Measurements from ENCODE around the gene MAN1C1. TPM values are rescaled to one million over a fixed set of nuclear protein-coding genes. Genes with fewer than 3 reads are reported as not detected.
"Not testable (repeated sequence)": the region's sequence is repeated elsewhere in the genome, so short reads cannot be mapped to it uniquely, and the experiment has no call there.

MAN1C1 gene
- total RNA-seq, 2 experiments from 2014 or later = 3.7 to 4.4 TPM

GRCh38 chr1:25657883-25658760 is 41.5 kb downstream of the MAN1C1 start:
- no peak overlapping the region for H3K4me3 Mint-ChIP-seq
- H3K27ac Mint-ChIP-seq = no peak overlapping the region
- intact Hi-C loops (cut with micrococcal nuclease) = no loop called here
- H3K9me3 Mint-ChIP-seq = no peaks in the 10 kb centered on the region
- H3K4me1 Mint-ChIP-seq (ENCODE audit: low read depth) = peaks cover 32% of the 10 kb centered on the region
- H3K27me3 Mint-ChIP-seq = no peaks in the 10 kb centered on the region
- ChIA-PET CTCF (no interaction called here), POLR2A (interaction anchor here (0.7 to 1.4 kb wide), 3 partner anchors 11 to 36 kb away, joined by 3 to 4 read pairs (median 3); no protein-coding TSS in a partner anchor)
- ATAC-seq (peak; percentile 11), DNase-seq (peak; percentile 7)
- TF ChIP-seq CTCF (IDR thresholded peaks at IDR 0.05) = no peak
- H3K36me3 Mint-ChIP-seq (ENCODE audit: low read depth) = peaks cover 3% of the 10 kb centered on the region

GRCh38 chr1:25658791-25659431 is 42.3 kb downstream of the MAN1C1 start:
- Mint-ChIP-seq H3K36me3 (ENCODE audit: low read depth) (no peaks in the 10 kb centered on the region), H3K27ac (no peak overlapping the region), H3K4me1 (ENCODE audit: low read depth) (peaks cover 38% of the 10 kb centered on the region), H3K9me3 (no peaks in the 10 kb centered on the region), H3K27me3 (no peaks in the 10 kb centered on the region), H3K4me3 (no peak overlapping the region)
- ATAC-seq = no peak
- peak; percentile 1 for DNase-seq
- ChIA-PET CTCF (interaction anchor here (1.2 to 1.4 kb wide), 2 partner anchors 8 to 9 kb away, joined by 3 read pairs; no protein-coding TSS in a partner anchor), POLR2A (interaction anchor here (0.7 to 1.4 kb wide), 3 partner anchors 8 to 32 kb away, joined by 3 to 7 read pairs (median 4); no protein-coding TSS in a partner anchor)
- TF ChIP-seq CTCF (IDR thresholded peaks at IDR 0.05) = no peak
- intact Hi-C loops (cut with micrococcal nuclease) = no loop called here

GRCh38 chr1:25661043-25661815 is 44.6 kb downstream of the MAN1C1 start:
- ChIA-PET POLR2A (interaction anchor here (1.5 kb wide), 1 partner anchor 16 kb away, joined by 3 read pairs; no protein-coding TSS in a partner anchor), CTCF (interaction anchor here (1.2 to 1.3 kb wide), 2 partner anchors 16 to 31 kb away, joined by 3 read pairs; no protein-coding TSS in a partner anchor)
- Mint-ChIP-seq H3K4me3 (no peak overlapping the region), H3K36me3 (ENCODE audit: low read depth) (no peaks in the 10 kb centered on the region), H3K27ac (no peak overlapping the region), H3K27me3 (no peaks in the 10 kb centered on the region), H3K4me1 (ENCODE audit: low read depth) (peaks cover 47% of the 10 kb centered on the region), H3K9me3 (no peaks in the 10 kb centered on the region)
- no peak for DNase-seq
- ATAC-seq = no peak
- no peak for TF ChIP-seq CTCF (IDR thresholded peaks at IDR 0.05)
- intact Hi-C loops (cut with micrococcal nuclease) = no loop called here

- H3K4me1 Mint-ChIP-seq (ENCODE audit: low read depth) = peaks cover 50% of the 10 kb centered on the region
- H3K36me3 Mint-ChIP-seq (ENCODE audit: low read depth) = no peaks in the 10 kb centered on the region
- no peaks in the 10 kb centered on the region for H3K27me3 Mint-ChIP-seq
- CTCF ChIA-PET = interaction anchor here (1.2 kb wide), 1 partner anchor 16 kb away, joined by 3 read pairs; no protein-coding TSS in a partner anchor
- no peak overlapping the region for H3K4me3 Mint-ChIP-seq
- intact Hi-C loops (cut with micrococcal nuclease) = no loop called here
- ATAC-seq = no peak
- DNase-seq = no peak
- no peak for TF ChIP-seq CTCF (IDR thresholded peaks at IDR 0.05)
- POLR2A ChIA-PET = interaction anchor here (1.5 kb wide), 1 partner anchor 15 kb away, joined by 3 read pairs; no protein-coding TSS in a partner anchor
- H3K27ac Mint-ChIP-seq = no peak overlapping the region
- no peaks in the 10 kb centered on the region for H3K9me3 Mint-ChIP-seq
These were observed 45.5 kb downstream of the MAN1C1 start for GRCh38 chr1:25662061-25662460.

- H3K36me3 Mint-ChIP-seq (ENCODE audit: low read depth); ATAC-seq; H3K4me3 Mint-ChIP-seq; H3K9me3 Mint-ChIP-seq; H3K27ac Mint-ChIP-seq; DNase-seq; POLR2A ChIA-PET; CTCF ChIA-PET; intact Hi-C loops (cut with micrococcal nuclease); H3K27me3 Mint-ChIP-seq: not testable (repeated sequence)
- H3K4me1 Mint-ChIP-seq (ENCODE audit: low read depth) = peaks cover 47% of the 10 kb centered on the region
These were observed 46.4 kb downstream of the MAN1C1 start for GRCh38 chr1:25662959-25663358.
